ENCODE measurements around the gene UMODL1.
"Not testable (repeated sequence)": the region's sequence is repeated elsewhere in the genome, so short reads cannot be mapped to it uniquely, and the experiment has no call there.

The UMODL1 gene

DNA sequence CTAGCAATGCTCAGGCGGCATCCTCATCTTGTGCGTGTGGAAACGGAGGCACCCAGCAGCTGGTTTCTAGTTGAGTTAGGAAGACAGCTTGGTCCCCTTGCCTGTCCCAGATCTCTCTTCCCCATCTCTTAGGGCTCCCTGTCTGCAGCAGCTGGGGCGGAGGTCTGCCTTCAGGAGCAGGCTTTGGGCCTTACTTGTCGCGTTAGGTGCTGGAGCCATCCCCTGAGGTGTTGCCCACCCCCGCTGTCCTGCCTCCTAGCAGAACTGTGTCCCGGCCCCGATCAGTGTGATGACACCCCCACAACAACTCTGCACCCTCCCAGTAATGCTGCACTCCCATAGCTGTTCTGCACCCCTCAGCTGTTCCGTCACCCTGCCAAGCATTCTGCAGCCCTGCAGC, 40.7 kb downstream of the UMODL1 start:
- TF ChIP-seq, protein P1, sequence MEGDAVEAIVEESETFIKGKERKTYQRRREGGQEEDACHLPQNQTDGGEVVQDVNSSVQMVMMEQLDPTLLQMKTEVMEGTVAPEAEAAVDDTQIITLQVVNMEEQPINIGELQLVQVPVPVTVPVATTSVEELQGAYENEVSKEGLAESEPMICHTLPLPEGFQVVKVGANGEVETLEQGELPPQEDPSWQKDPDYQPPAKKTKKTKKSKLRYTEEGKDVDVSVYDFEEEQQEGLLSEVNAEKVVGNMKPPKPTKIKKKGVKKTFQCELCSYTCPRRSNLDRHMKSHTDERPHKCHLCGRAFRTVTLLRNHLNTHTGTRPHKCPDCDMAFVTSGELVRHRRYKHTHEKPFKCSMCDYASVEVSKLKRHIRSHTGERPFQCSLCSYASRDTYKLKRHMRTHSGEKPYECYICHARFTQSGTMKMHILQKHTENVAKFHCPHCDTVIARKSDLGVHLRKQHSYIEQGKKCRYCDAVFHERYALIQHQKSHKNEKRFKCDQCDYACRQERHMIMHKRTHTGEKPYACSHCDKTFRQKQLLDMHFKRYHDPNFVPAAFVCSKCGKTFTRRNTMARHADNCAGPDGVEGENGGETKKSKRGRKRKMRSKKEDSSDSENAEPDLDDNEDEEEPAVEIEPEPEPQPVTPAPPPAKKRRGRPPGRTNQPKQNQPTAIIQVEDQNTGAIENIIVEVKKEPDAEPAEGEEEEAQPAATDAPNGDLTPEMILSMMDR (IDR thresholded peaks at IDR 0.05; ENCODE audit: low read length, missing control alignments): no peak
- H3K4me3 ChIP-seq (replicated peaks; ENCODE audit: low read depth, low read length): no peak overlapping the region
- no peak for DNase-seq (ENCODE audit: low read depth)

DNA sequence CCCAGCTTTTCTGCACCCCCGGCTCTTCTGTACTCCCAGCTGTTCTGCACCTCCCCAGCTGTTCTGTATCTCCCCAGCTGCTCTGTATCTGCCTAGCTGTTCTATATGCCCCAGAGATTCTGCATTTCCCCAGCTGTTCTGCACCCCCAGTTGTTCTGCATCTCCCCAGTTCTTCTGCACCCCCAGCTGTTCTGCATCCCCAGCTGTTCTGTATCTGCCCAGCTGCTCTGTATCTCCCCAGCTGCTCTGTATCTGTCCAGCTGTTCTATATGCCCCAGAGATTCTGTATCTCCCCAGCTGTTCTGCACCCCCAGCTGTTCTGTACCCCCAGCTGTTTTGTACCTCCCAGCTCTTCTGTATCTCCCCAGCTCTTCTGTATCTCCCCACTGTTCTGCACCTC, 41.1 kb downstream of the UMODL1 start:
- no peak for DNase-seq (ENCODE audit: low read depth)
- no peak overlapping the region for H3K4me3 ChIP-seq (replicated peaks; ENCODE audit: low read depth, low read length)
- TF ChIP-seq, protein P1 (IDR thresholded peaks at IDR 0.05; ENCODE audit: low read length, missing control alignments): no peak

DNA sequence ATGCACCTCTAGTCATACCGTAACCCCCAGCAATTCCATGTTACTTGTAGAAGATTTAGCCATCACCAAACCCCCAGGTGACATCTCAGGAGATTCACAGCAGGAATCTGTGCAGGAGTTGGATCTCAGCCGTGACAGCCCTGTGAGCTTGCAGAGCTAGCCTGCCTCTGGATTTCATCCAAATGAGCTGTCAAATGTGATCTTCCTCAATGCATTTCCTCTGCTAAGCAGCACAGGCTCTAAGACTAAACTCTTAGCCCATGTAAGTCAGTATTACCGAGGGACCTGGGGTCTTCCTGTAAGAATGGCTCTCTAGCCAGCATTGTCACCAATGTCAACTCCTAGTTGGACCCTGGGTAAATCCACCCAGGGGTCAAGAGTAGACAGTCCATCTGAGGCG, 41.7 kb downstream of the UMODL1 start:
- DNase-seq (ENCODE audit: low read depth): peak; percentile 50
- TF ChIP-seq, protein P1 (IDR thresholded peaks at IDR 0.05; ENCODE audit: low read length, missing control alignments): no peak
- H3K4me3 ChIP-seq (replicated peaks; ENCODE audit: low read depth, low read length): no peak overlapping the region

DNA sequence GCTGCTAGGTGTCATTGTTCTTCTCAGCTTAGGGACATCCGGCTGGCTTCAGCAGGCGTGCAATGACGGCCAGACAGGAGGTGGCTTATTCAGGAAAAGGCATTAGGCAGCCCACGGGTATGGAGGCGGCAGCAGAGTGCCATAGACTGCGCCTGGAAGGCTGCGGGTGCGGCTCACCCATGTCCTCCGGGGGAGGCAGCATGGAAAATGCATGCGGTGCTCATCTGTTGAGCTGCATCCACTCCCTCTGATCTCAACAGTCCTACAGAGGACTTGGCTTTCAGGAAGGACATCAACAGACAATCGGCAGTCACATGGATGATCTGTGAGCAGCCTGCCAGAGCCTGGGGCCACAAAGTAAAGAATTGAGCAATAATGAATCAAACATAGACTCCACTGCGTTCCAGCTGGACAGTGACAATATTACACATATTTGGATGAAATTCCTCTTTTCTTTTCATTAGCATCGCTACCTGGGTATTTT, 42.9 kb downstream of the UMODL1 start:
- no peak for DNase-seq (ENCODE audit: low read depth)
- H3K4me3 ChIP-seq (replicated peaks; ENCODE audit: low read depth, low read length): no peak overlapping the region
- TF ChIP-seq, protein P1 (IDR thresholded peaks at IDR 0.05; ENCODE audit: low read length, missing control alignments): no peak

DNA sequence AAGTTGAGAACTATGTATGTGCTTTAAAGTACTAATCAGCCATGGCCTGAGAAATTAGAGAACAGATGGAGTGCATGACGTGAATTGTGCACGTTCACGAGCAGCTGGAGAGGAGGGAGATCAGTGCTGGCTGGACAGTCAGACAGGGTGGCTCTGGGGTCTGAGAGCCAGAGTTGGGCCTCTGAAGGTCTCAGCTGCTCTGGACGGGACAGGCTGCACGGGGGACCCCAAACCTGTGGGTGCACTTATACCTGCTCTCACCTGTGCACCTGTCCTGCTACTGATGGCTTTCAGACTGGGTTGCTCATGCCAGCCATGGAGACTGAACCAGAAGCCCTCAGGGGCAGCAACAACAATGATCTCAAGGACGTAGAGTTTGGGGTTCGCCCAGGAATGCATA, 43.5 kb downstream of the UMODL1 start:
- H3K4me3 ChIP-seq (replicated peaks; ENCODE audit: low read depth, low read length): no peak overlapping the region
- TF ChIP-seq, protein P1 (IDR thresholded peaks at IDR 0.05; ENCODE audit: low read length, missing control alignments): no peak

DNA sequence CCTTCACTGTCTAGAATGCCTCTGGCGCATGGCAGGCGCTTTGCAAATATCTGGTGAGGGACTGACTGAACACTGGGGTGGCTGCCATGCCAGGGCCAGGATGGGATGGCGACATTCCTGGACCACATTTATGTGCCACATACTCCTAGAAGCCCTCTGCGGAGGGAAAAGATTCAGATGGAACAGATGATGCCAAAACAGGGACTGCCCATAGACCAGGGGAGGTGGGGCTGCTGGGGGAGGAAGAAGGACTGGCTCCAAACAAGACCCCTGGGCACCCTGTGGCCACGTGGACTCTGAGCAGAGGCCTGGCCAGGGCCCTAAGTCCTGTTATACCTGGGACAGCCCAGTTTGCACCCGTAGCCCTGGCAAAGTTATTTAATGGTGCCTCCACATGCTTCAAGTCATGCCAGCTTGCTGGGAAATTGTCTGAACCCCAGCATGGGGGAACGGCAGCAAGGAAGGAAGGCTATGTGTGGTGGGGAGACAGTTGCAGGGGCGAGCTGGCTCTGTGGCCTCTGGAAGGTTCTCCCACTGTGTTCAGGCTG, 44.1 kb downstream of the UMODL1 start:
- TF ChIP-seq, protein P1 (IDR thresholded peaks at IDR 0.05; ENCODE audit: low read length, missing control alignments): no peak

More for the DNA sequence above, 43.5 kb downstream of the UMODL1 start:
- no peak for DNase-seq (ENCODE audit: low read depth)

DNA sequence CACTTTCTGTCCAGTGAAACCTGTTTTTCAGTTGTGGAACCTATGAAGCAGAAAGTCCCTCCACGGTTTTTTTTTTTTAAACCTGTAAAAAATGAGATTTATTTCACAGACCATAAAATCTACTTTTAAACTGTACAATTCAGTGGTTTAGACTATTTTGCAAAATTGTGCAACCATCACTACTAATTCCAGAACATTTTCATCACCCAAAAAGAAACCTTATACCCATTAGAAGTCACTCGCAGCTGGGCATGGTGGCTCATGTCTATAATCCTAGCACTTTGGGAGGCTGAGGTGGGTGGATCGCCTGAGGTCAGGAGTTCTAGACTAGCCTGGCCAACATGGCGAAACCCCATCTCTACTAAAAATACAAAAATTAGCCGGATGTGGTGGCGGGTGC, 45.4 kb downstream of the UMODL1 start:
- not testable (repeated sequence) for H3K4me3 ChIP-seq (replicated peaks; ENCODE audit: low read depth, low read length); DNase-seq (ENCODE audit: low read depth)

More for the DNA sequence above, 44.1 kb downstream of the UMODL1 start:
- no peak overlapping the region for H3K4me3 ChIP-seq (replicated peaks; ENCODE audit: low read depth, low read length)
- no peak for DNase-seq (ENCODE audit: low read depth)

Measured in fibroblast of pulmonary artery (primary cell).